NCI-H146 treated with DMSO at 0.1 percent for 48 hours (cell line): Measurements from ENCODE around the gene PCCB.
"Not testable (repeated sequence)": the region's sequence is repeated elsewhere in the genome, so short reads cannot be mapped to it uniquely, and the experiment has no call there.

Experiments
- DNase-seq: peaks from one replicate; lab custom pipeline; 2025; ENCODE audit not compliant: unreplicated experiment; lab: John Stamatoyannopoulos, UW

The PCCB gene

DNA sequence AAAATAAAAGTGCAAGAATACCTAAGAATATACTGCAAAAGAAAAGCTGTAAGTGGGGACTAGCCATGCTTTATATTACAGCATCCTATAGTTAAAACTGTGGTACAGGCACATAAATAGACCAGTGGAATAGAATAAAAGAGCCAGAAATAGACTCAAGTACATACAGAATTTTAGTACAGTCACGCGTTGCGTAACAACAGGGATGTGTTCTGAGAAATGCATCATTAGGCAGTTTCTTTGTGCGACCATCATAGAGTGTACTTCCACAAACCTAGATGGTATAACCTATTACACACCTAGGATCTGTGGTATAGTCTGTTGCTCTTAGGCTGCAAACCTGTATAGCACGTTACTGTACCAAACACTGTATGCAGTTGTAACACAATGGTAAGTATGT, 61.8 kb downstream of the PCCB start:
- no peak for DNase-seq

DNA sequence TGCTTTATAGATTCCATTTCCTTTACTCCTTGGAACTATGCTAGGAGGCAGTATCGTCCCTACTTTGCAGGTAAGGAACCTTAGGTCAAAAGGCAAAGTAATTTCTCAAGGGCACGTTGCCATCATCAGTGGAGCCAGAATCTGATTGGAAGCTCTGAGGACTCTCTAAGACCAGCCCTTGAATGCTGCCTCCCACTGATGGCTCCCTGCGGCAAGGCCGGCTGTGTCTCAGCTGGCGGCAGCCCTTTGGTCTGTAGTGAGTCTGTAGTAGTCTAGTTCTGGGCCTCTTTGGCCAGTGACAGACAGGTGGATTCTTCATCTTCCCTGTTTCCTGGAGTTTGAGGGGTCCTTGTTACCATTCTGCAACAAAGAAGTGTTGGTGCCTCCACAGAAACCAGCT, 76.2 kb downstream of the PCCB start:
- no peak for DNase-seq

DNA sequence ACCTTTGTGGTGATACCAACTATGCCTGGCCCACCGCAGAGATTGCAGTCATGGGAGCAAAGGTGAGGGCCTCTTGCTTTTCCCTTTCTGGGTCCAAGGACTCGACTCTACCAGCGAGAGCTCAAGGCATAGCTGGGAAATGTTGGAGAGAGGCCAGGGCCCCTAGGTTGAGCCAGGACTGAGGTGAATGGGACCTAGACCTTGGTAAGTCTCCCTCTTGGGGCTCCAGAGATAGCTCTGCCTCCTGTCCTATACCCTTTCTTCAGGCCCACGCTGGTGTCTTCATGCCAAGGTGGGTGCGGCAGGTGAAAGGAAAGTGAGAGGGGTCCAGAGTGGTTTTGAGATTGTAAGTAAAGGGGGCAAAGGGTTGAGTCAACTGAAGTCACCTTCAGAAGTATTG, 77.5 kb downstream of the PCCB start:
- no peak for DNase-seq

DNA sequence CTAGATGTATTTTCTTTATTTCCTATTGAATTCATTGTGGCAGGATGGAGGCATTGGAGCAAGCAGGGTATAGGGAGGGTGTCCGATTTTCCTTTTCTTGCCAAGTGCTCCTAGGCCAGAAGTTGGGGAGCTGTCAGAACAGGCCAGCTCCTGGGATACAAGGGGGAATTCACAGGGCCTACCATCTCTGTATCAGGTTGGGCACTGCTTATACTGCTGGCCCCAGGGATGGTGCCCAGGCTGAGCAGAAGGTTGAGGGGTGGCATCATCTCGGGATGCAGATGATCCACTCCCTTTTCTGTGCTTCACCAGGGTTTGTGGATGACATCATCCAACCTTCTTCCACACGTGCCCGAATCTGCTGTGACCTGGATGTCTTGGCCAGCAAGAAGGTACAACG, 79.5 kb downstream of the PCCB start:
- no peak for DNase-seq

DNA sequence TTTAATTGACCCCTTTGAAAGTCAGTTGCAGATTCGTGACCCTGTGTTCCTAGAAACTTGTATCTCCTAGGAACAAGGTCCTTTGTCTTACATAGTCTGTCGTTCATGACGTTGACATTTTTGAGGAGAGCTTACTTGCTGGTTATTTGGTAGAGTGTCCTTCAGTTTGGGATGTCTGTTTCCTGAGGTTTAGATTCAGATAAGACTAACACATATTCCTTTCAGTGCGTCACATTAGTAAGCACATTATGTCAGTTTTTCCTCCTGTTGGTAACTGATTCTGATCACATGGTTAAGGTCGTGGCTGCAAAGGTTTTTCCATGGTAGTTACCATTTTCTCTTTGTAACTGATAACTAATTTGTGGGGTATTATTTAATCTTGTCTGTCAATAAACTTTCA, 80.8 kb downstream of the PCCB start:
- no peak for DNase-seq

DNA sequence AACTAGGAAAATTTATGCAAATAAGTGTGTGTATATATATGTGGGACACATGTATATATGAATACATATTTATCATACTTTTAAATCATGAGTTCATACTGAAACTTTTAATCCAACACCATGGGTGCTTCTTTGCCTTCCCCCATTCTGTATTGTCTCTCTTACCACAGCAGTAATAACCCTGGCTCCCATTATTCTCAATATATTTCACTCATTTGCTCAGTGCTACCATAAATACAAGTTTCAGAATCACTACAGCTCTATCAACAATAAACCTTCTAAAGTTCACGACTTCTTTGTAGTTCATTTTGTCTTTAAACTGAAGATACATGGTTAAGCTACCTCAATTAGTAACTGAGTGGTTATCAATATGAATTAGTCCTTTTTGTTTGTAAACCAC, 82.2 kb downstream of the PCCB start:
- DNase-seq = no peak

DNA sequence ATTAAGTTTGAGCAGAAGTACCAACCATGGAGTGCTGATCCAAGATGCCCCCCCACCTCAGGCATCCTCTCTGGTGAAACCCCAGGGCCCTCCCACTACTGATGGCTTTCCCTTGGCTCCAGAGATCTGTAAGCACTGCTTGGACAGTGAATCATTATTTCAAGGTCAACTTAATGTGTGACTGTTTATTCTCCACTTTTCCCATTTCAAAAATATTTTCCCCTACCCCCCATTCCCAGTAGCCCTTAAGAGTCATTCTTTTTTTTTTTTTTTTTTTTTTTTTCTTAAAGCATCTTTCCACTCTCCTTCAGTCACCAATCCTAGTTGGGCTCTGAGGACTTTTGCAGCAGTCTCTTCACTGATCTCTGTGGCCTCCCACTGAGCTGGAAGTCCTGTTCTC, 82.6 kb downstream of the PCCB start:
- no peak for DNase-seq

DNA sequence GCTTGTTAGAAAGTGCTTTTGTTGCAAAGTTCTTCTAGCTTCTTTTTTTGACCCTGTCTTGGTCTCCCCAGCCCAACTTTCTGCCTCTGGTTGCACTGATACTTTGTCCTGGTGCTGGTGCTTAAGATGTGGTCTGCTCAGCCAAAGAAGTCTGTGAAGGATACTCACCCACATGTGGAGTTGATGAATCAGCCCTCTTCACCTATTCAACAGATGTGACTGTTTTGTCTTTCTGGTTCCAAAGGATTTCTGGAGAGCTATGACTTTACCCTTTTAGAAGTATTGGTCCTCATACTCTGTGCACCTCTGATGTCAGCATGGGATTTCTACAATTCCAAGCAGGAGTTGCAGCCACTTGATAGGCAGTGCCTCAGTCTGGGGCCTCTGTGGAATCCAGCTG, 84.1 kb downstream of the PCCB start:
- no peak for DNase-seq

DNA sequence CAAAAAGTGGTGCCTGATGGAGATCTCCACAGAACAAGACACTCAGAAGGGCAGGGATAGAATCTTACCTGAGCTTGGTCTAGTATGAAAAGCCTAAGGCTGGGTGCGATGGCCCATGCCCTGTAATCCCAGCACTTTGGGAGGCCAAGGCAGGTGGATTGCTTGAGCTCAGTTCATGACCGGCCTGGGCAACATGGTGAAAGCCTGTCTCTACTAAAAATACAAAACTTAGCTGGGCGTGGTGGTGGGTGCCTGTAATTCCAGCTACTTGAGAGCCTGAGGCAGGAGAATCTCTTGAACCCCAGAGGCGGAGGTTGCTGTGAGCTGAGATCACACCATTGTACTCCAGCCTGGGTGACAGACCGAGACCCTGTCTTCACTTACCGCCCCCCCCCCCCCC, 84.6 kb downstream of the PCCB start:
- DNase-seq = not testable (repeated sequence)

DNA sequence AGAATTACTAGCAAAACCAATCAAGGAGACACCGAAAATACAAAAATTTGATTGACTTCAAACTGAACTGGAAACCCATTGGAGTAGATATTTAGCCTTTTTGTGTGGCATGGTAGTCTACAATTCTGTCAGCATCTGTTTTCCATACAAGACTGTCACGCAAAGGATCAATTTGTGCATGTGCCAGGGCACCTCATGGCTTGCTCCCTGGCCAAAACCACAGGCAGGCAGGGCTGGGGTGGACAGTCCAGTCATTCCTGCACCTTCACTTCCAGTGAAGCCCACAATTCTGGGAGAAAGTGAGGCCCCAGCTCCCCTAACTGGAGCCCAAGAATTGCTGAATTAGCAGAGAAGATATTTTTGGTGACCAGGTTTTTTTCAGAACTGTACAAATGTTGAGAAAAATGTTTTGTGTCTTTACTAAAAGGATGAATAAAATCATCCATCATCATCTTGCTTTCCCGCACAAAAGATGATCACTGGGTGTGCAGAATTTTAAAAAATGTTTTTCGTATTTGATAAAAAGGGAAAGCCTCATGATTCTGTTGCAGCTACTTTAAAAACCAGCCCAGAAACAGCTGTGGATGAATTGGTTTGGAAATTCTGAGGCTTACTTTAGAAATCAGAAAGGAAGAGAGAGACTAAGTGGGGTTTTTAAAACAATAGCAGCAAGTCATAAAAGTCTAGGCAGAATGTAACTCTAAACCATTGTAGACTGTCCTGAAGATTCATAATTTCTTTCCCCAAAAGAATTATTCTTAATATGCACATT, 86.4 kb downstream of the PCCB start:
- DNase-seq = no peak

DNA sequence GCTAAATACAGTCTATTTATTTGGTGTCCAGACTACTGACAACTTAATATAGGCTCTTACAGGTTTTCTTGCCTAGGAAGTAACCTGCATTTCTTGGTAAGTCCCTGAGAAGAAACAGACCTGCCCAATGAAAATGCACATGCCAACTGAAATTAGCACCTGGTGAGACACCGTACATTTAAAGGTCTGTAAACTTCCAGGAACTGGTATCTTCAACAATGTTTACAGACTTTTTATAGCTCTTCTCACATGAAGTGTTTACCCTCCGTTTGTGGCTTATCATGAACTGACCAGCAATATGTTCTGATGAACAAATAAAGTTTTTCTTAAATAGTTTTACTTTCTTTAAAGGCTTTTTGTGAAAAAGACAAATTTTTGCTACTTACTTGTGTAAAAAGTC, 93.3 kb downstream of the PCCB start:
- DNase-seq = no peak

DNA sequence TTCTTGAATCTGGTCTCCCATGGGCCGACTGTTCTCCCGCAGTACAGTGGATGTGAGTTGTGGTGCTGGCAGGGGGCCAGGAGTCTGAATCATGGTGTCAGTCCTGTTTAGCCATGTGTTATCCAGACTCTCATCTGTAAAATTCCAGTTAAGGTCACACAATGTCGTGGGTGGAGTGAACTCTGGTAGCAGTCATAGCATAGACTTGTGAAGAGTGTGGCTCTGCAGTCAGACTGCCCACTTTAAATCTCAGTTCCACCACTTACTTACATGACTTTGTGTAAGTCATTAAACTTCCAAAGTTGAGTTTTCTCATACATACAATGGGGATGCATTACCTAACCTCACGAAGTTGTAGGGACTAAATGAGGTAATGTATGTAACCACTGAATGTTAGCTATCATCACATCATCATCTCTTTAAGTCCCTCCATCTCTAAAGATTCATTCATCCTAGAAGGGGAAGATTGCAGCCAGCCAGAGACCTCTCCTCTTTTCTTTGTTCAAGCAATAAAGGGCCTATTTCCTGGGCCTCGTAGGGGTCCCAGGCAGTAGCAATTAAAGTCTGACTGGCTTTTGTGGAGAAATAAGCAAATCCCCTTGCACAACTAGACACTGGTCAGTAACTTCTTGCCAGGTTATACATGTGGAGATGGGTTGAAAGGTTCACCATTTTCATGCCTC, 93.9 kb downstream of the PCCB start:
- DNase-seq = no peak

DNA sequence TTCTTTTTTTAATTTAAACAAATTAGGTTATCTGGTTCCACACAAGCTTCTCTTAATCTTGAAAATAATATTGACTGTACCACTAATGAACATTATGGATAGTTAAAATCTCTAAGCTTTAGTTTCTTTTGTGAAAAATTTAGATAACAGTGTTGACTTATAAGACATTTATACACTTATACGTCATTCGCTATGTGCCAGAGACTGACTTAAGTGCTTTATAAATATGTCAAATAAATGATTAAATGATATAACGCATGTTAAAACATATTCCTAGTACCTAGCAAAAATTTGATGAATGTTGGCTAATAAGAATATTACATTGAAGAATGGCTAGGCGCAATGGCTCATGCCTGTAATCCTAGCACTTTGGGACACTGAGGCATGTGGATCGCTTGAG, 96.3 kb downstream of the PCCB start:
- no peak for DNase-seq

DNA sequence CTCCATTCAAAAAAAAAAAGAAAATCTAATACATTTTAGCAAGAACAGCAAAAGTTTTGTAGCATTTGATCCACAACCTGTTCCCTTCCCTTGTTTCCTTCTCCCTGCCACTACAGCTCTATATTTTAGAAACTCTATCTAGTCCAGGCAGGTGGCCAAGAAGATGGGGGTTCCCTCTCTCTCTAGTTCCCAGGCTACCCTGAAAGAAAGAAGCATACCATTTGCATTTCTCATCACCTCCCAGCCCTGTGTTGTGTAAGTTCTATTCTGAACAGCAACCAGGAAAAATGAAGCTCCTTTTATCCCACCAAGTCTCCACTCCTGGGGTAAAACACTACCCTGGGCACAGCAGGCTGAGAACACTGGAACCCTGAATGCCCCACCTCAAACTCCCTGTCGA, 100.0 kb downstream of the PCCB start:
- no peak for DNase-seq

DNA sequence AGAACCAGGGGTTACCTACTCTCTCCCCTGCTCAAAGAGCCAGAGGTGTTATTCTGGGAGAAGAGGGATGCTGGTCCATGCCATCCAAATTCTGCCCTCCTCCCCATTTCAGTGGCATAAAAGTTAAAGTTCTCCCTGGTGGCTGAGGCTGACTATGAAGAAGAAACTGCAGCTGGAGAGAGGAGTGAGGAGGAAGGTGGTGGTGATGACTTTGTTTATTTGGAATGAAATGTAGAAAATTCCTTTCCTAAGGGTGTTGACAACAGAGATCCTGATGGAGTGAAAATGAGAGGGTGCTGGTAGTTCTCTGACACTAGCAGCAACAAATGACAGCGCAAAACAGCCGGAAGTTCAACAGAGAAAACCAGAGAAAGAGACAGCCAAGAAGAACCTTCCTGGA, 100.4 kb downstream of the PCCB start:
- no peak for DNase-seq

DNA sequence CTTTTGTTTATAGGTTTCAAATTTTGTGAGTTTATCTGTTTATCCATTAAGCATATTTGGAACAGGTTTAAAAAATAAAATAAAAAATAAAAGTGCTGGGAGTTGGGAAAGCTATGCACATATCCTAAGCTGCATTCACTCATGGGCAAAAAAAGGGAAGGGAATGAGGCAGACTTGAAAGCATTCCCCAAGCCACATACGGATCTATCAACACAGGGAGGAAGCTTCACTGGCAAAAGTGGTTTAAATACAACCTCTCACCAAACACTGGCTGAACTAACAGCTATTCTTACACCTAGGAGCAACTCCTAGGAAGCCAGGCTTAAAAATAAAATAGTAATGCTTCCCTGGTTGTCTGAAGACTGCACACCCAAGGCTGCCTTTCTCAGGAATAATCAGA, 101.2 kb downstream of the PCCB start:
- DNase-seq = no peak

DNA sequence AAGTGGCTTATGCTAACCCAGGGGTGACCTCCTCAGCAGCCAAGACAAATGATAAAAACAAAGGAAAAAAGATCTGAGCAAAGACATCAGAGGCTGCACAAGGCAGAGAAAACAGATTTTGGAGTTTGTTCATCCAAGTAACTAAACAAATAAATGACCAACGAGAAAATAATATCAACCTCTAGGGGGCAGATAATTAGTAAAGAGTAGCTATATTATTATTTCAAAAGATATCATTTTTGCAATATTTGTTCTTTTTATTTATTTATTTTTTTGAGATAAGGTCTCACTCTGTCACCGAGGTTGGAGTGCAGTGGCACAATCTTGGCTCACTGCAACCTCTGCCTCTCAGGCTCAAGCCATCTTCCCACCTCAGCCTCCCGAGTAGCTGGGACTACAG, 101.8 kb downstream of the PCCB start:
- no peak for DNase-seq

DNA sequence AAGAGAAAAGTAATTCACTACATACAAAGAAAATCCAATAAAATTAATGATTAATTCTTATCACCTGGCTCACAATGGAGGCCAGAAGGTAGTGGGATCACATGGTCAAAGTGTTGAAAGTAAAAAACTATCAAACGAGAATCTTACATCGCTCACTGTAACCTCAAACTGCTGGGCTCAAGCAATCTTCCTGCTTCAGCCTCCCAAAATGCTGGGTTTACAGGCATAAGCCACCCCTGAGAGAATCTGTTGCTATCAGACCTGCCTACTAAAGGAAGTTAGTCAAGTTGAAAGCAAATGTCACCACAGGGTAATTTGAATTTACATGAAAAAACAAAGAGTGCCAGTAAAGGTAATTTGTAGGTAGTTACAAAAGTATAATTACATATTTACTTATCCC, 103.3 kb downstream of the PCCB start:
- DNase-seq = peak; percentile 19

DNA sequence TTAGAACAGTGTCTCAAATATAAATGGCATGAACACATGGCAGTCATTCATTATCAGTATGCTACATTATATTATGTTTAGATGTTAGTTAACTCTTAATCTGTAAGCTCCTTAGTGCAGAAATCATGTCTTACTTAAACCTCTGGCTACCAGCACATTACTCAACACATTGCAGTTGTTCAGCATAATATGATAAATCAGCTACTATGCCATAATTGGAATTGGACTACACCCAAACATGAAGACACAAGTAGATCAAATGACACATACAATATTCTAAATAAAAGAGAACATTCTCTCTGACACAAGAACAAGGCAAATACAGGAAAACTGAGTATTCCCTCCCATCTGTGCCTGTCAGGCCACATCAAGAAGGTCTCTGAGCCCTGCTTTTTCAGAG, 116.1 kb downstream of the PCCB start:
- DNase-seq = no peak

DNA sequence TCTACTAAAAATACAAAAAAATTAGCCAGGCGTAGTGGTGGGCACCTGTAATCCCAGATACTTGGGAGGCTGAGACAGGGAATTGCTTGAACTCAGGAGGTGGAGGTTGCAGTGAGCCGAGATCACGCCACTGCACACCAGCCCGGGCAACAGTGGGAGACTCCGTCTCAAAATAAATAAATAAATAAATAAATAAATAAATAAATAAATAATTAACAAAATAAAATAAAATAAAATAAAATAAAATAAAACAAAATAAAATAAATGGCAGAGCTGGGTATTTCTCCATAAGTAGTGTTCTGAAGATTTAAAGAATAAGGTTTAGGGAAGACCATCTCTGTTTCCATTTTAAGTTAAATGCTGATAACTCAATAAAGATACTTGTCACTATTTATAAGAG, 125.7 kb downstream of the PCCB start:
- not testable (repeated sequence) for DNase-seq

DNA sequence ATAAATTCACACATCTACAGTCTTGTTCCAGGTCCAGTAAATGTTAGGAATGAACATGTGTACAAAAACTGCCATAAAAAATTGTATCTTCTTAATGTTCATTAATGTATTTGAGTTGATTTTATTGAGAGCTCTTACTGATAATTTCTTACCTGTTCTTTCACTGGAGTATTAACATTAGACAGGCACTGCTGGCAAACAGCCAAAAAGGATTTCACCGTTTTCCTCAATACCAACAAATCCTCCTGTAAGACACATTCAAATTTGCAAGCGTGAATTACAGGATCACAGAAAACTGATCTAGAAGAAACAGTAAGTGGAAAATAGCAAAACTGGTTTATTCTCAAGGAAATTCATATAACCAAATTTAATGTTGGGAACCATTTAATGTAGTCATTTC, 127.4 kb downstream of the PCCB start:
- DNase-seq = no peak

DNA sequence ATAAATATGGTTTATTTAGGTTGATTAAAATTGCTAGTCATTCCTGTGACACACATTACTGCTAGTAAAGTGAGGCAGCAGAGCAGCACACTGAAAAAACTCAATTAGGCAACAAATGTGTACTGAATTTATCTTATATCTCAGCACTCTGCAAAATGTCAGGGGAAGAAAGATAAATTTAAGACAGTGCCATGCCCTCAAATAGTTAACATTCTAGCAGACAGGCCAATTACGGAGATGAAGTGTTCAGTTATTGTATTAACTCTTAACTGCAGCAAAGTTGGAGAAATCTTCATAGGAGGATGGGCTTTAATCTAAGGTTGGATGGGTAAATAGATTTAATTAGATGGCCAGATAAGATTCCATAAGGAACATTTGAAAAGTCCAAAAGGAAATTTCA, 127.9 kb downstream of the PCCB start:
- DNase-seq = no peak
